ENCODE data around the gene MACROD2.
"Not testable (repeated sequence)": the region's sequence is repeated elsewhere in the genome, so short reads cannot be mapped to it uniquely, and the experiment has no call there.

The MACROD2 gene

DNA sequence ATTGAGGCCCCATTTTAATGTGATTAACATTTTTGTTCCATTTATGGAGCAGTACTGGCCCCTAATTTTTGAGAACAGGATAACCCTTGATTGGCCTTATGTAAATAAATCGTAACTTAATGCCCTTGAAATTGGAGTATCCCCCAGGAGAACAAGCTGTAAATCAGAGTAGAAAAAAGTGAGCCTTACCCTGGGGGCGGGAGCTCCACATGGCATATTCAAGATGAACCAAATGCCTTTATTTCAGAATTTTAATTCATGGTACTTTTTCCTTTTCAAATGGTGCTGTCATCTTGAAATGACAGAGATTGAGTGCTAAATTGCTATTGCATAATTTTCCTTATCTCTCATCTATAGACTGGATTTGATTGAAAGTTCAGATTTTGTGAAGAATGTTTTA lies 1151.6 kb downstream of the MACROD2 start:
- peak in 2 of 3 experiments; percentile 21 to 85 for DNase-seq

DNA sequence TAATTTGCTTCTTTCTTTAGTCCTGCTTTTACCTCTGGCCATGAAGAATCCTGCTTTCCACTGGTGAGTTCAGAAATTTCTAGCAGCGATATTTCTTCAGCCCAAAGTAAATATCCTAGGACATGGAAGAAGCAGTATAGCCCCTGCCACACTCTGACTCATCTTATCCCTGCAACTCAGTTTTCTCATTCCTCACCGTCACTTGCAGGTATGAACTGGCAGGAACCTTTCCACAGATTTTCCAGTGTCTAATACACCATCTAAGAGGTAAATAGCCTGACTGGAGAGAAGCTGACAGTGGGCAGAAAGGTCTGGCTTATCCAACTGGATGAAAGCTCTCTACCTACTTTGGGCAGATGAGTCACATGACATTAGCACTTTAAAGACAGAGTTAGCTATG lies 1158.8 kb downstream of the MACROD2 start:
- DNase-seq = no peak

DNA sequence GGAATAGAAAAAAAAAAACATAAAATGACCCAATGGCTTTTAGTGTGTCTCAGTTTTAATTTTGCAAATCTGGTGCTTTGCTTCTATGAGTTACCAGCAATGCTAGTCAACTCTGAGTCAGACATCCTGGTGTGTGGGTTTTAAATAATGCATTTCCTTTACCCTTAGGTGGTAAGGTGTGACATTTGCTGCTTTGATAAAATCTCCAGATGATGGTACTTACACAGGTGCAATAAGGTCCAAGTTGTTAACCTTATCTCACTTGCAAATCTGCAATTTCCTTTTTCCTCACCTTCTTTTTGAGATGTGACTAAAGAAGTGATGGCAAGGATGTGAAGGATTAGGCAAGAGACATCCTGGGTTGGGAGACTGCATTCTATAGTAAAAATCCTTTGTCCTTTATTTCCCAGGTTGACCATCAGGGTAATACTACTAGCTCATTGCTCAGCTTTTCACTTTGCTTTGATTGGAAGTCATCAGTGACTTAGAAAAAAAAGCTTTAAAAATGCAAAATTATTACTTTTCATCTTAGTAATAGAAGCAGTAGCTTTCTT lies 1160.6 kb downstream of the MACROD2 start:
- no peak for DNase-seq

DNA sequence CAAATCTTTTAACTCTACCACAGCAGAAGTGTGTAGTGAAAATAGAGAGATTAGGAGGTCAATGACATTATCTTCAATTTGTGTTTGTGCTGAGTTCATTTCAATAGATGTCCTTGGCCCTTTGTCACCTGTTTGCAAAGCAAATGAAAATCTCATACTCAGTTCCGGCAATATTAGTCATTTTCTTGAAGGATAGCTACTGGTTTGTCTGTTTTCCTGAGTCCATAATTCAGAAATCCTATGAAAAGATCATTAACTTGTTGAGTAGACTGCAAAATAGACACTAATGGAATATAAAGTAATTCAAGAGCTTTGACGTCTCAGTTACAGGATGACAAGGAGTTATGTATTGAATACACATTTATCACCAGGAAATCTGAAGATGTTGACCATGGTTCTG lies 1163.2 kb downstream of the MACROD2 start:
- no peak for DNase-seq

DNA sequence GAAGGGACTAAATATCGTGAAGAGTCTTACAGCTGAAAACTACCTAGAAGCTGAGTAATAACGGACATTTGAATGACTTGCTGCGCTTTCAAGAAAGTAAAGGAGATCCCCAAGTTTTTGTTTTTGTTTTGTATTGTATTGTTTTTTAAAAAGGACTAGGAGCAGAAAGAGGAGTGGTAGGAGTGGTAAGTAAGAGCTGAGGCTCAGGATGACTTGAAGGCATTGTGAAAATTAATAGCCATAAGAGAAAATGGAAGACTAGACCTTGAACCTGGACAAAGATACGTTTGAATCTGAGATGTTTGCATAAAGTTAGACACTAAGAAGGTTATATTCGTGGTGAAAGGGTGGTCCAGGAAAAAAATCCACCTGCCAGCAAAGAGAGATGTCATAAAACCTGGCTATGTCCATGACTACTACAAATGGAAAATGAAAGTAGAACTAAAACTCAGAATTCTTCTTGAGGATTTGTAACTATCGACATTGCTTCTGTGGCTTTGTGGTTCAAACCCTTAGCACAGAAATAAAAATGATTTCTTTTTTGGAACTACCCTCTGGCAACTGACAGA lies 1166.8 kb downstream of the MACROD2 start:
- no peak for DNase-seq

DNA sequence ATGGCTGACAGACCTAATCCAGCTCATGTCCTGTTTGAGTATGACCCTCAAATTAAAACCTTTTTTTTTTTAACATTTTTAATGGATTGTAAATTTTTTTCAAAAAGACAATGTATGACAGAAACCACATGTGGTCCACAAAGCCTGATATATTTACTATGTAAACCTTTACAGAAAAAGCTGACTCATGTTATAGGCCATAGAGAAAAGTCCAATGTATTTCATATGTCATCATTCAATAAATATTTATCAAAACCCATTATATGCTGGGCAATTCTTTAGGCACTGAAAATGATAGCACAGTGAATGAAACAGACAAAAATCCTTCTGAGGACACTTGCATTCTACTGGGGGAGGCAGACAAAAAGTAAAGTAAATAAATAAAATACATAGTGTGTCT lies 1168.3 kb downstream of the MACROD2 start:
- DNase-seq = peak in 1 of 3 experiments; percentile 23

DNA sequence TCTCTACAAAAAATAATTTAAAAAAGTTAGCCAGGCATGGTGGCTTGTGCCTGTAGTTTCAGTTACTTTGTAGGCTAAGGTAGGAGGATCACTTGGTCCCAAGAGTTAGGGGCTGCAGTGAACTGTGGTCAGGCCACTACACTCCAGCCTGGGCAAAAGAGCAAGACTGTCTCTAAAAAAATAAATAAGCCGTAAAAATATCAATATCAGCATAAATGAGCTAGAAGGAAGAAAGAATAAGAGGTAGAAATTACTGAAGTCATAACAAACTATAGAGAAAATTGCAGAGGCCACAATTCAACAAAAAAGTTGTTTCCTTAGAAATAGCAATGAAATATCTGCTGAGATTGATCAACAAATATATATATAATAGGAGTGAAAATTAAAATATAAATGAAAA lies 1169.4 kb downstream of the MACROD2 start:
- no peak for DNase-seq

DNA sequence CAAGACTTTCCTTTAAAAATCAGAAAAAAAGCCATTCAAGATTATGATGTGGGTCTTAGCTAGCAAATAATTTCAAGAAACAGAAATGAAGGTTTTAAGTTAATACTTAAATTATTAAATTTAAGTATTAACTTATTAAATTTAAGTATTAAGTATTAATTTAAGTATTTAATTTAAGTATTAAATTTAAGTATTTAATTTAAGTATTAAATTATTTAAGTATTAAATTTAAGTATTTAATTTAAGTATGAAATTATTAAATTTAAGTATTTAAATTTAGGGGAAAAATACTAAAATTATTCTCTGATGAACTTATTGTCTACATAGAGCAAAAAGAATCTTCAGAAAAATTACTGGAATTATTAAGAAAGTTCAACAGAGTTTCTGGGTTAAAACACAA lies 1171.4 kb downstream of the MACROD2 start:
- no peak for DNase-seq

DNA sequence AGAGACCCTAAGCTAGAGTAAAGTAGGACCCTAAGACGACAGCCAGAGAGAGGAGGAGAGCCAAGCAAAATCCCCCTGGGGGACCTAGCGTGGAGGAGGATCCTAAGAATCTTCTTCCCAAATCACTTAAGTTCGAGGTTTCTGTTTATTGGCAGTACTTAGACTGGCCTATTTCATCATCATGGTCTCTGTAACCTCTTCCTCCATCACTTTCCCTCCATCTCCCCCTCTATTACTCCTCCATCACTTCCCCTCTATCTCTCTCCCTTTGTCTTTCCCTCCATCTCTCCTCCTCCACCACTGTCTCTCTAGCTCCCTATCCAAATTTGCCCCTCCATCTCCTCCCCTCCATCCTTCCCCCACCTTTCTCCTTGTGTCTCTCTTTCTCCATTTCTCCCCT lies 1175.7 kb downstream of the MACROD2 start:
- DNase-seq = no peak

DNA sequence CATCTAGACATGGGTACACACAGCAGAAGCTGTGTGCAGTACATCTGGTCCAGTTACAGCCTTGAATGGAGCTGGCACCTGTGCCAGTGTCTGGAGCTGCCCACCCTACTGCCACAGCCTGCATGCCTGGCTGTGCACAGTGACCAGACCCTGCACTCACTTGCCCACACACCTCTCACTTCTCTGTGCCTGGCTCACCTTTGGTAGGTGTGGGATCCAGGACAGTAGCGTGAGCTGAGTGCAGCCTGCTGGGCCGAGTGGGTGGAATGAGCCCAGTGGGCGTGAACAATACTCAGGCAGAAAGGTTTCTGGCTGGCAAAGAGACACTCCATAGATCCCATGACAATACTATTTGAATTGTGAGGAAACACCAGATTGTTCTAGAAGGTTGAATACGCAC lies 1181.6 kb downstream of the MACROD2 start:
- no peak for DNase-seq

DNA sequence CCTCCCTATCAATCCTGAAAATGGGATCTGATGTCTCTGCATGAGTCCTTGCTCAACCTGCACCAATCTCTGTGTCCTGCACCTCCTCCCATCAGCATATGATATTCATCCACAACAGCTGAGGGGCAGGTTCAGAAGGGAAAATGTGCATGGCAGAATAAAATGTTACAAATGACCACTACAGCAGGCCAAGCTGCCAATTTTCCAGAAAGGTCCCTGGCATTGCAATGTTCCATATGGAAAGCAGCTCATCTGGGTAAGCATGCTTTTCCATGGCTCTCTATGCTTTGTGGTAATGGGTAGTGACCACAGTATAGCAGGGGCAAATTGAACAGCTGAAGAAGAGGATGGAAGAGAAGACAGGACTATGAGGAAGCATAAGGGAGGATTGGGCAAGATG lies 1183.3 kb downstream of the MACROD2 start:
- no peak for DNase-seq

DNA sequence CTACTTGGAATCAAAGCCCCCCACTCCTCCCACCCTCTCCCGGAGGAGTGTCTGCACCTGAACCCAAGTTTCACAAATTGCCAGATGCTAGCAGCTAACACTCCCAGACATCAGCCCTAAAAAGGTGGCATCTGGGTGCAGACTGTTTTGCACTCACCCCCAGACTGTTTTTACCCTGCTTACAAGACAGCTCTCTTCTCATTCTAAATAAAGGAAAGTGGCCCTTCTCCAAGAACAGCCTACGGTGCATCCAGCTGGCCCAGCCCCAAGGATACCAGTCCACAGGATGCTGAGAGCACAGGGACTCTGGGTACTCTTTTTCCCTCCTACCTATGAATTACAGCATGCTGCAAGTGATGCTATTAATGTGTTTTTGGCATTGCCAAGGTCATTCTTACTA lies 1184.1 kb downstream of the MACROD2 start:
- DNase-seq = no peak

DNA sequence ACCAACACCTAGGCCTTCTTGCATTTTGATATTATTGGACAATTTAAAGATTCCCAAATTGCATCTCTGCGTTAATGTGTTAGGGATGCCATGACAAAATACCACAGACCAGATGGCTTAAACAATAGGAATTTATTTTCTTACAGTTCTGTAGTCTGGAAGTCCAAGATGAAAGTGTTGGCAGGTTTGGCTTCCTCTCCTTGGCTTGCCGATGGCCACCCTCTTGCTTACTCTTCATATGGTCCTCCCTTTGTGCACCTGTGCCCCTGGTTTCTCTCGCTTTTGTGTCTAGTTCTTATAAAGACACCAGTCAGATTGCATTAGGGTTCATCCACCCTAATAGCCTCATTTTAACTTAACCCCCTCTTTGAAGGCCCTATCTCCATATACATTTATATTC lies 1184.5 kb downstream of the MACROD2 start:
- no peak for DNase-seq

DNA sequence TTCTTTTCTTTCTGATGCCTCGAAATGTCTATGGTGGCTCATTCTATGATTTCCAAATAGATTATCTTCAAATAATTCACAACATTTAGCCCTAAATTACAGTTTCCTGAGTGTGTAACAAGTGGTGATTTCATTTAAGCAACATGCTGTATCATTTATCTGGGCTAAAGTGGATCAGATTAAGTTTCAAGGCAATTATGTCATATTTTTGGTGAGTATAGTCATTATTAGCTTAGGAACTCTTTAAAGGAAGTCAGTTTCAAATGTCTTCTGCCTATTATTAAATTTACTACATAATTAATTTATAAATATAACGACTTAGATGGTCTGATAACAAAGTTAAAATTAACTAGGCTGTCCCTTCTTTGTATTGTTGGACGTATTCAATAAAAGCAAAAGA lies 1190.0 kb downstream of the MACROD2 start:
- peak in 1 of 3 experiments; percentile 25 for DNase-seq

DNA sequence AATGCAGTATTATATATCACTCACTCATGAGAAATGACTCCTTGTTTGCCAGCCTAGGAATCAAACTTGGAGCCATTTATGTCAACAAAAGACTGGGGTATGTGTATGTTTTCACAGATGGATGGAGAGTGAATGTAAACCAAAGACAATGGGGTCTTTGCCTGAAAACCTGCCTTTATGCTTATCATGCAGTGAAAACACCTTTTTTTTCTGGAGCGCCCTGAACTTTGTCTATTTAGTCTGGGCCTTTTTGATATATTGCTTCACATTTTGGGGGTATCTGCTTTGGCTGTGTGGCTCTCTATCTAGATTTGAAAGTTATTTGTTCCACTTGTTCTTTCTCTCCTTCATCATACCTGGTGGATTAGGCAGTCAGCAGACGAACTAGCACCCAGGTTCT lies 1190.6 kb downstream of the MACROD2 start:
- DNase-seq = no peak

DNA sequence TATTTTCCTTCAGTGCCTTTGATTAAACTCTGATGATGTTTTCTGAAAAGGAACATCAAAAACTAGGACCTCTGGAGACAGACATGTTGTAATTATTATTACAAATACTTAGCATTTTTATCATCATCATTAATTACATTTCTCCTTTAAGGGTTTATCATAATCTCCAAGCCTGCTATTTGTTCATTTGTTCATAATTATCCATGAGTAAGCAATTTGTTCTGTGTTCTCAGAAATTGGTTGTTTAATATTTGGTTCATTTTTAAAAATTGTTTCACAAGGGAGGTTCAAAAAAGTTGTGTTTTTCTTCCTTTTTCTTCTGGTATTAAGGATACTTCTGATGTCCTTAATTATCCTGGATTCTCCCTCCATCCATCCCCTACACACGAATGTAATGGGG lies 1192.3 kb downstream of the MACROD2 start:
- no peak for DNase-seq

DNA sequence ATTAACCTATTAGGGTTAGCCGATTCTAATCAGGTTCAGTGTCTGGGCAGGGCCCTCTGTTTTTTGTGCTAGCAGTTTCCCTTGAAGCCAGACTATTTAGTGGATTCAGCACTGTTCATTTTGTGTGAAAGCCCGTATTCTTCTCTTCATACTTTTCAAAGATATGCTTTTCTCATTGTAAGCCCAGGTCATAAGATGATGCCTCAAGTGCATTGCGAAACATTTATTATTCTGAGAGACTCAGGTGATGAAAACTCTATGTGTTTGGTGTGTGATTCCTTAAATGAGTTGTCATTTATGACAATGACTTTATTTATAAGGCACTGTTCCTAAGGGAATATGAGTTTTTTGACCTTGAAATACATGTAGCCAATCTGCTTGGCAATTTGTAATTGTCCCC lies 1193.1 kb downstream of the MACROD2 start:
- no peak for DNase-seq

DNA sequence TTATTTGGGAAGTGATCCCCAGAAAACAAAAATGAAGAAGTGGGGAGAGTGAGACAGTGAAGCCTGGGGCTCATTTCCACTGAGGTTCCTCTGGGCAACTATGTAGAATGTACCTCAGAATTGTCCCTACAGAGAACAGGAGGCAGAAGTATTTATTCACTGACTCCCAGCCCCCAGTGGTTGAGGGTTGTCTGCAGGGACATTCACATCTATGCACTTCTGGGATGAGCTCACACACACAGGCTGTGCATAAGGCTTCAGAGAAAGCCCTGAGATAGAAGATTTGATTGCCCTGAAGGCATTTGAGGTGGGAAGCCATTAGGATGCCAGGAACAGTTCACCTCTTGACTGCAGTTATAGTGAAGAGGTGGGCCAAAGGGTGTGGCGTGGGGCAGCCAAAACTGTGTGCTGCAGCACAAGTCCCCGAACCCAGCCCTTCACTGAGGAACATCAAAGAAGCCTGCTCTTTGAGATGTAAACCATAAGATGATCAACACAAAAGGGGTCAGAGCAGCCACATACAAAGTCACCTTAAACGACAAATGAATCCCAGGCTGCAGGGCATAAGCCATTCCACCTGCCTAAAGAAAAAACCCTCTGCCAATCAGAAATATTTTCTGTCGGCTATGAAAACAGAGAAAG lies 1195.9 kb downstream of the MACROD2 start:
- DNase-seq = no peak

DNA sequence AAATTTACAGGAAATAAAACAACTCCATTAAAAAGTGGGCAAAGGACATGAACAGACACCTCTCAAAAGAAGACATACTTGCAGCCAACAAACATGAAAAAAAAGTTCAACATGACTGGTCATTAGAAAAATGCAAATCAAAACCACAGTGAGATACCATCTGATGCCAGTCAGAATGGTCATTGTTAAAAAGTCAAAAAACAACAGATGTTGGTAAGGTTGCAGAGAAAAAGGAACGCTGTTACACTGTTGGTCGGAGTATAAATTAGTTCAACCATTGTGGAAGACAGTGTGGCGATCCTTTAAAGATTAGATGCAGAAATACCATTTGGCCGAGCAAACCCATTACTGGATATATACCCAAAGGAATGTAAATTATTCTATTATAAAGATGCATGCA lies 1200.1 kb downstream of the MACROD2 start:
- DNase-seq = no peak

DNA sequence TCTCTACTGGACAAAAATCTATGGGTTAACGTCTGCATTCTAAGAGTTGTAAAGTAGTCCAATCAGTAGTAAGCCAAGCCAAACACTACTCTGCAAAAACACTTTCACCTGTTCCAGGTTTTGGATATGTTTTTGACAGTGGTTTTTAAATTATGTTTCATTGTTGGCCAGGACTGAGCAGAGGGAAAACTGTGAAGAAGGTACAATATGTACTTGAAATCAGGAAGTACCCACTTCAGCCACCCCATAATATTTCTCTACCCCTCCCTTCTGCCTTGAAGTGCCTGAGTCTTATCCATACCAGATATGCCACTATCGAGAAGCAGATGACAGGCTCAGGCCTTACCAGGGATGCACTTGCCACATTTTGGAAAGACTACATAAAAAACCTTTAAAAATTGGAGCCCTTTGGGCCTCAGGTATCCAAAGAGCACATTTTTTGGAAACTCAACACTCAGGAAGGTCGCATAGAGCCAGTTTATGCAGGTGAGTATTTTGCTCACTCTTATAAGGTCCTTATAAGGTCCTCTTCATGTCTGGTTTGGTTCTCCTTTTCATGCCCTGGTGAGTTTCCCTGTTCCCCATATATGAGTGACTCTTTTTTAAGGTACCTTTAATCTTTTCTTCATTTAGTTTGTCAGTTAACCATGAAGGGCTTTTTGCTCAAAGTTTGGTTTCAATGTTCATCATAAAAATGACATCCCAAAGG lies 1201.4 kb downstream of the MACROD2 start:
- peak in 2 of 3 experiments; percentile 33 to 63 for DNase-seq

DNA sequence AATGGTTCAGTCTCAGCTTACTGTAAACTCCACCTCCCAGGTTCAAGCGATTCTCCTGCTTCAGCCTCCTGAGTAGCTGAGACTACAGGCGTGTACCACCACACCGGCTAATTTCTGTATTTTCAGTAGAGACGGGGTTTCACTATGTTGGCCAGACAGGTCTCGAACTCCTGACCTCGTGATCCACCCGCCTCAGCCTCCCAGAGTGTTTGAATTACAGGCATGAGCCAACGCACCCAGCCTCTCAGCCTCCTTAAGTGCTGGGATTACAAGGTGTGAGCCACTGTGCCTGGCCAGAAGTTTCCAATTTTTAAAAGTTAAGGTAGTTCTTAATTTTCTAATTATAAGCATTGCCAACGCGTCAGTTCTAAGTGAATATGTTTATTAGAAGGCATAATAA lies 1202.7 kb downstream of the MACROD2 start:
- not testable (repeated sequence) for DNase-seq

DNA sequence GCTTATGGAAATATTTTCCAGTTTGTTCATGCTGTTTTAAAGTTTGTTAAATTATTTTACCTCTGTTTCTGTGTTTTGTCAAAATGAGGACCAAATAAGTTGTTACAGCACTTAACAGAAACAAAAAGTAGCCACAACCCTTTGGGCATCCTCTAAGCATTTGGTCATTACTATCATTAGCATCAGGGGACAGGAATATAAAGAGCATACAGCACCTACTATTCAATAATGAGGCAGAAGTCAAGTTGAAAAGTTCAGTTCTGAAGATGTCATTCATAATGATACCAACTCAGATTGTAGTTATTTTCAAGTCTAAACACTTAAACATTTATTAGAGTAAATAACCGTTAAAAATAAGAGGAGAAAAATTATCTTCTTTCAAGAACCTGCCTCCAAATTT lies 1204.4 kb downstream of the MACROD2 start:
- no peak for DNase-seq

DNA sequence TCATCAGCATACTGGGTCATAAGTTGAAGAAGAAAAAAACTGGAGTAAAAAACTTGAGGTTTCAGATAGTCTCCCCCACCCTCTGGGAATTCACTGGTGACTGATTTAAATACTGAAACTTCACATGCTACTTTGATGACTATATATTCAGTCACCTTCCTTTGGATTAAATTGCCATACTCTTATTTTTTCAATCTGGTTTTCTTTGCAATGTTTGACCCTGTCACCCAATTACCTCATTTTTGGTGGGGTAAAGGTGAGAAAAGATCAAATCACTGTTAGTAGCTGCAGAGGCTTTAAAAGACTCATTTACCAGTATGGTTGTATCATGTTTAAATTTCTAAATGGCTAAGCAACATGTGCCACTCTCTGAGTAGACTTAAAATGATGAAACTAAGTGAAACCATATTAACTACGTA lies 1204.8 kb downstream of the MACROD2 start:
- DNase-seq = no peak

DNA sequence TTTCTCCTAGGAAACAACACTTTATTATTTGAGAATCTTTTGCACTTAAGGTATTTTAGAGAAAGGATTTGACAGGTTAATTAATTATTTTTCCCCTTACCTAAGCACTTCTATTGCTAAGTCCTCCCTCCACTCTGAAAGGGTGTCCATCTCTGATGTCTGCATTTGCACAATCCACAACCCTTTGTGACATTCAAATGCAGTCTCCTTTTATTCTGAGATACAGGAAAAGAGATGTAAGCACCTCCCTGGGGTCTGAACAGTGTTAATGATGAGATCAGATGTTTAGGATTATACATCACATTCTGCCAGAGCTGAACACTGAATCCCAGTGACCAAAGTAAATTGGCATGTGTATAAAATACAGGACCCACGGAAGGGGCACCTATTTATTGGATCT lies 1206.3 kb downstream of the MACROD2 start:
- DNase-seq = no peak
